WTC11 (cell line): ENCODE measurements around the gene LILRB3.

Experiments
- ATF3 ChIP-seq: sonication (generic); formaldehyde crosslinking; conservative IDR thresholded peaks from 2 replicates; pipeline ENCODE4 v1.8.1; 2022; ENCODE audit warnings: mild to moderate bottlenecking, missing genetic modification reagents
- KAT7 ChIP-seq: sonication (generic); formaldehyde crosslinking; IDR thresholded peaks from 2 replicates; pipeline ENCODE4 v1.8.1; 2023; ENCODE audit warnings: missing genetic modification reagents, mild to moderate bottlenecking, borderline replicate concordance
- RELA ChIP-seq: sonication (generic); formaldehyde crosslinking; IDR thresholded peaks from 2 replicates; pipeline ENCODE4 v1.8.1; 2022; ENCODE audit warnings: missing genetic modification reagents, mild to moderate bottlenecking, borderline replicate concordance

GRCh38 chr19:54255105-54255775 lies 32.4 kb upstream of the LILRB3 start:
- TF ChIP-seq ATF3 (no peak), KAT7 (no peak), RELA (CRISPR knock-in tag) (no peak)
